Measurements from ENCODE around the gene SLC43A2. TPM values are rescaled to one million over a fixed set of nuclear protein-coding genes. Genes with fewer than 3 reads are reported as not detected.
A peak's percentile ranks its signal among the peaks of the same experiment; 100 is the strongest.

Gene SLC43A2
- total and polyA plus RNA-seq, 2 of the 13 experiments (the other 11 are each of a cell fraction or from before 2014, with no cell fraction given) = 7.3 to 20.0 TPM

GRCh38 chr17:1597861-1598342 lies 30.7 kb downstream of the SLC43A2 start (continued):
- TF ChIP-seq SRY (CRISPR knock-in tag; IDR thresholded peaks at IDR 0.05) = no peak
- TF ChIP-seq HNF4A (CRISPR knock-in tag; IDR thresholded peaks at IDR 0.05) = peak; percentile 70
- TF ChIP-seq ZSCAN20 (CRISPR knock-in tag; IDR thresholded peaks at IDR 0.05; ENCODE audit: borderline replicate concordance) = no peak
- TF ChIP-seq HNF1A (IDR thresholded peaks at IDR 0.05; ENCODE audit: low read depth) = no peak
- peak; percentile 34; the same call in 1 of the 2 replicates for TF ChIP-seq HNF1A (CRISPR knock-in tag; IDR thresholded peaks at IDR 0.05; ENCODE audit: borderline replicate concordance)
- no peak for TF ChIP-seq SALL2 (CRISPR knock-in tag; IDR thresholded peaks at IDR 0.05)
- TF ChIP-seq SETDB1 (CRISPR knock-in tag; IDR thresholded peaks at IDR 0.05; ENCODE audit: borderline replicate concordance) = no peak
- no peak for TF ChIP-seq FOXK1 (CRISPR knock-in tag; IDR thresholded peaks at IDR 0.05; ENCODE audit: borderline replicate concordance, low read depth)
- TF ChIP-seq ZNF263 (CRISPR knock-in tag; IDR thresholded peaks at IDR 0.05) = no peak
- TF ChIP-seq TFDP2 (CRISPR knock-in tag; IDR thresholded peaks at IDR 0.05) = peak; percentile 52; the same call in 1 of the 2 replicates
- TF ChIP-seq ZNF12 (CRISPR knock-in tag; IDR thresholded peaks at IDR 0.05) = no peak
- TF ChIP-seq ZNF331 (CRISPR knock-in tag; IDR thresholded peaks at IDR 0.05) = 0 out of 2 replicates have a peak, but pooled peaks have one; percentile 61
- no peak for TF ChIP-seq PAX8 (CRISPR knock-in tag; IDR thresholded peaks at IDR 0.05; ENCODE audit: borderline replicate concordance)
- TF ChIP-seq JDP2 (CRISPR knock-in tag; IDR thresholded peaks at IDR 0.05; ENCODE audit: borderline replicate concordance) = no peak
- no peak for TF ChIP-seq E2F5 (CRISPR knock-in tag; conservative IDR thresholded peaks at IDR 0.05)
- peak; percentile 90 for TF ChIP-seq ZNF605 (CRISPR knock-in tag; IDR thresholded peaks at IDR 0.05)
- TF ChIP-seq MEF2D (CRISPR knock-in tag; IDR thresholded peaks at IDR 0.05) = peak; percentile 56; the same call in 1 of the 2 replicates
- TF ChIP-seq ELF4 (CRISPR knock-in tag; IDR thresholded peaks at IDR 0.05; ENCODE audit: borderline replicate concordance) = no peak; the same call in 1 of the 2 replicates
- peak; percentile 53; the same call in 1 of the 2 replicates for TF ChIP-seq HMG20A (CRISPR knock-in tag; IDR thresholded peaks at IDR 0.05; ENCODE audit: borderline replicate concordance)
- TF ChIP-seq THAP9 (CRISPR knock-in tag; IDR thresholded peaks at IDR 0.05; ENCODE audit: borderline replicate concordance) = no peak; the same call in 1 of the 2 replicates

Measured in HepG2 (cell line).